ENCODE data around the gene NXN.

DNA sequence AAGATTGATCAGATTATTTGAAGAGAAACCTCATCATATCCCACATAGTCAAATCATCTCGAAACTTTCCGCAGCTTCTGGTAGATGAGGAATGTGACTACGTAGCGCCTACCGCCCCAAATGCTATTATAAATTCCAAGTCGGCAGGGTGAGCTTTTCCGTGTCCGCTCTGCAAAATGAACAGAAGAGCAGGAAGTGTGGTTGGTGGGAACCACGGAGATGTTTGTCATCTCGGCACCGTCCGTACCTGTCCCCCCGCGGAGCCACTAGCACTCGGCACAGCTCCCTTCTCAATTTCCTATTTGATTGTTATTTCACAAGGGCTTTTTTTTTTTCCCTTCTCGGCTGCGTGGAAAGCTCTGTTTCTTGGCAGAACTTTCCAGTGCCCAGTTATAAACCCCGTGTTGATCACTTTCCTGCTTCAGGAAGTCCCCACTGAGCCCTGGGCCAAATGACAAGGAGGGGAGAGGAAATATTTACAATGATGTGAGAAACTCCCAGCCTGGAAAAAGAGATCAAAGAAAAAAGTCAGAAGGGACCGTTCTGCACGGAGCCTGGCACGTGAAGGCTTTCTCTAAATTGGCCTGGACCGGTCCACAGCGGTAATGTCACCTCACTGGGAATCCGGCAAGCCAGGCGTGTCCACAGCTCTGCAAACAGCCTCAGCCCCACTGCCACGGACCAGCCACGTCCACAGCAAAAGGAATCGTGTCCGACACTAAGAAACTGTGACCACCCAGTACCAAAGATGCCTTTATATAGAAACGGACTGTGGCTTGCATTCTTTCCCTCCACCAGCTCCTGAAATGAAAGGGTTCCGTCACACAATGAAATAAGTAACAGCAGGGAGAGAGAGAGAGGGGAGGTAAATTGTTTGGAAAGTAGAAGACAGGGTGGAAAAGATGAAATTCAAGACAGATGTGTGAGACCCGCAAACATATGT lies 132.4 kb downstream of the NXN start:
- TF ChIP-seq EZH2phosphoT487 (IDR thresholded peaks at IDR 0.05; ENCODE audit: borderline replicate concordance, low read length) = no peak
- TF ChIP-seq, protein P1, sequence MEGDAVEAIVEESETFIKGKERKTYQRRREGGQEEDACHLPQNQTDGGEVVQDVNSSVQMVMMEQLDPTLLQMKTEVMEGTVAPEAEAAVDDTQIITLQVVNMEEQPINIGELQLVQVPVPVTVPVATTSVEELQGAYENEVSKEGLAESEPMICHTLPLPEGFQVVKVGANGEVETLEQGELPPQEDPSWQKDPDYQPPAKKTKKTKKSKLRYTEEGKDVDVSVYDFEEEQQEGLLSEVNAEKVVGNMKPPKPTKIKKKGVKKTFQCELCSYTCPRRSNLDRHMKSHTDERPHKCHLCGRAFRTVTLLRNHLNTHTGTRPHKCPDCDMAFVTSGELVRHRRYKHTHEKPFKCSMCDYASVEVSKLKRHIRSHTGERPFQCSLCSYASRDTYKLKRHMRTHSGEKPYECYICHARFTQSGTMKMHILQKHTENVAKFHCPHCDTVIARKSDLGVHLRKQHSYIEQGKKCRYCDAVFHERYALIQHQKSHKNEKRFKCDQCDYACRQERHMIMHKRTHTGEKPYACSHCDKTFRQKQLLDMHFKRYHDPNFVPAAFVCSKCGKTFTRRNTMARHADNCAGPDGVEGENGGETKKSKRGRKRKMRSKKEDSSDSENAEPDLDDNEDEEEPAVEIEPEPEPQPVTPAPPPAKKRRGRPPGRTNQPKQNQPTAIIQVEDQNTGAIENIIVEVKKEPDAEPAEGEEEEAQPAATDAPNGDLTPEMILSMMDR (IDR thresholded peaks at IDR 0.05; ENCODE audit: low read depth, low read length, poor library complexity, severe bottlenecking) = no peak
